Spinal cord (tissue), 10 donors: ENCODE data around the gene CRCP. TPM values are rescaled to one million over a fixed set of nuclear protein-coding genes. Genes with fewer than 3 reads are reported as not detected.

Experiments used
- DNase-seq, 6 donors: peaks; one replicate each; pipeline versions ENCODE4 v3.0.0 to v3.0.0-alpha.2; 2013 to 2015; ENCODE audit warnings: low spot score in 6 of 6, low read depth in 4 of 6
- H3K27ac ChIP-seq: one replicate; pipeline ENCODE4 v1.5.1; 2013; ENCODE audit warnings: low read depth, low read length, control low read depth
- H3K27me3 ChIP-seq: one replicate; pipeline ENCODE4 v1.6.1; 2013; ENCODE audit warnings: low read length; ENCODE audit not compliant: control insufficient read depth, insufficient read depth
- H3K36me3 ChIP-seq: one replicate; pipeline ENCODE4 v1.6.1; 2013; ENCODE audit warnings: low read length; ENCODE audit not compliant: control insufficient read depth, insufficient read depth
- H3K4me1 ChIP-seq: one replicate; pipeline ENCODE4 v1.6.1; 2013; ENCODE audit warnings: low read length; ENCODE audit not compliant: control insufficient read depth, insufficient read depth
- H3K4me3 ChIP-seq: one replicate; pipeline ENCODE4 v1.5.1; 2013; ENCODE audit warnings: low read depth, low read length, control low read depth
- H3K9me3 ChIP-seq: one replicate; pipeline ENCODE4 v1.6.1; 2013; ENCODE audit warnings: low read length; ENCODE audit not compliant: control insufficient read depth, insufficient read depth
- WGBS: methylation state at CpG from one replicate; pipeline ENCODE4 v1.1.5; 2013; ENCODE audit warnings: missing lambda C conversion rate; ENCODE audit not compliant: insufficient coverage; 5-methylcytosine and 5-hydroxymethylcytosine counted together
- polyA plus RNA-seq, 2 donors: library from polyadenylated mRNA; unstranded; fragments of 120-200 nt; gene quantifications; one replicate each; pipeline ENCODE4 v1.2.1, GENCODE V29; 2013; ENCODE audit not compliant: insufficient read length in 2 of 2
- total RNA-seq, 2 donors: library from RNA; depleted of rRNA in 1 of 2; stranded (reverse); fragments of 120-200 nt in 1 of 2; fragments of >200 nt in 1 of 2; gene quantifications; one replicate each; pipeline versions ENCODE4 v1.2.3 to v1.2.4, GENCODE V29; 2013 to 2014
- donor health status: healthy.

CRCP gene
- total and polyA plus RNA-seq, 4 donors, result 34.5 to 42.7 (median 38.1) TPM

- H3K4me1 ChIP-seq, result no peaks in the 10 kb centered on the region
- no peaks in the 10 kb centered on the region for H3K27me3 ChIP-seq
- H3K36me3 ChIP-seq, result no peaks in the 10 kb centered on the region
- 90% methylated on average over 4 of the region's 6 CpGs for WGBS
- H3K9me3 ChIP-seq, result peaks cover 1% of the 10 kb centered on the region
- H3K4me3 ChIP-seq, result no peak overlapping the region
- H3K27ac ChIP-seq, result no peak overlapping the region
- DNase-seq, result no peak
Measured at GRCh38 chr7:66182920-66183319, 68.3 kb downstream of the CRCP start.

DNA sequence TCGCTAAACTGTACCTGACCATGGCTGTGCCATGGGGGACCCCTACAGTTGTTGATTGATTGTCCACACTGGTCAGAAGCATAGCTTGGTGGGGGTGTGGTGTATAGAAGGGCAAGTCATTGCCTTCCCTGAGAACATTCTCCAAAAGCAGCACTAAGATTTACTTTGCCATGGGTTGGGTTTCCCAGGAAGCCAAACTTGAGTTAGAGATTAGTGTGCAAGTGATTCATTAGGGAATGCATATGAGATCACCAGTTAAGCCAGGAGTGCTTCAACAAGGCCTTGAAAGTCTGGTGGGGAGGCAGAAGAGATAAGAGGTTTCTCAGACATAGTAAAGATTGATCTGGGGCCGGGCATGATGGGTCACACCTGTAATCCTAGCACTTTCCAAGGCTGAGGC lies 69.1 kb downstream of the CRCP start:
- Histone ChIP-seq H3K4me3 (no peak overlapping the region), H3K27ac (no peak overlapping the region), H3K36me3 (no peaks in the 10 kb centered on the region), H3K27me3 (no peaks in the 10 kb centered on the region), H3K9me3 (peaks cover 1% of the 10 kb centered on the region), H3K4me1 (no peaks in the 10 kb centered on the region)
- DNase-seq, result no peak
- WGBS, result 100% methylated on average over 2 of the region's 2 CpGs

DNA sequence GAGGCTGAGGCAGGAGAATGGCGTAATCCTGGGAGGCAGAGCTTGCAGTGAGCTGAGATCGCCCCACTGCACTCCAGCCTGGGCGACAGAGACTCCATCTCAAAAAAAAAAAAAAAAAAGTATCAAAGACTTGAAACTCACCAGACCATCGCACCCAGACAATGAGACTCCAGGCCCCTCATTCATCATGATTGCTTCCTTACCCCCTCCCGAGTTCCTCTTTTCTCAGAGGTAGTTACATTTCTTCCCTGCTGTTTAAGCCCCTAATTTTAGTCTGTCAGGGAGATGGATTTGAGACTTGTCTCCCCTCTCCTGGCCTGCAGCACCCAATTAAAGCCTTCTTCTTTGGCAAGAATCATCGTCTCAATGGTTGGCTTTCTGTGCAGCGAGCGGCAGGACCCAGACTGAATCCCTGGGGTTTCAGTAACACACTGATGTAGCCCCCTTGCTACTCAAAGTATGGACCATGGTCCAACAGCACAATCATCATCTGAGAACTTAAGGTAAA lies 71.1 kb downstream of the CRCP start:
- Histone ChIP-seq H3K4me1 (peaks cover 6% of the 10 kb centered on the region), H3K4me3 (no peak overlapping the region), H3K27me3 (no peaks in the 10 kb centered on the region), H3K27ac (no peak overlapping the region), H3K9me3 (peaks cover 1% of the 10 kb centered on the region), H3K36me3 (no peaks in the 10 kb centered on the region)
- WGBS, result 73% methylated on average over 3 of the region's 8 CpGs
- DNase-seq, result no peak

DNA sequence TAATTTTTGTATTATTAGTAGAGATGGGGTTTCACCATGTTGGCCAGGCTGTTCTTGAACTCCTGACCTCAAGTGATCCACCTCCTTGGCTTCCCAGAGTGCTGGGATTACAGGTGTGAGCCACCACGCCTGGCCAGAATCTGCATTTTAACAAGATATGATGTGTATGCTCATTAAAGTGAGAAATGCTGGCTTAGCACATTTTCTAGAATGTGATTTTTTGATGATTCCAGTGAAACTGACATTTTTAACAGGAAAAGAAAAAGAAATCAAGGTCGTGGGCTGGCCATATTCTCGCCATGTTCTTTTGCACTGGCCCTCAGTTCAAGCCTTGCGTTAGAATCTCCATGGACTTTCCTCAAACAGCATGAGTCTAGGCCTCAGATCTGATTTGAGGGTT lies 72.3 kb downstream of the CRCP start:
- 100% methylated on average over 2 of the region's 4 CpGs for WGBS
- Histone ChIP-seq H3K9me3 (peaks cover 1% of the 10 kb centered on the region), H3K27ac (no peak overlapping the region), H3K36me3 (no peaks in the 10 kb centered on the region), H3K4me1 (peaks cover 6% of the 10 kb centered on the region), H3K4me3 (no peak overlapping the region), H3K27me3 (no peaks in the 10 kb centered on the region)
- no peak for DNase-seq

DNA sequence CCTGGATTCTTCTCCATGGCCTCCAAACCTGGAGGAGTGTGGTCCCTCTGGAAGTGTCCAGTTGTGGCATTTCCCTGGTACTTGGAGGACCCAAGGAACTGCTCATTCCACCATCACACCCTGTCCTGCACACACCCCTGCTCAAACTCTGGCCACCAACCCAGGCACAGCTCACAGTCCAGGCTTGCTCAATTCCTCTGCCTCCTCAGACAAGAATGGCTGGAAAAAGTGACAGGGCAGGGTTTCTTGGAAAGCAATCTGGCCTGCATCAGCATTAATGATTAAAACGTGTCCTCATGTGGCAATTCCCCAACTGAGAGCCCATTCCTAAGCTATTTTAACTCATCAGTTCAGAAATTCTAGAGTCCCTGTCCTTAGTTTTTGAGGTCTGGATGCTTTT lies 73.3 kb downstream of the CRCP start:
- no peaks in the 10 kb centered on the region for H3K36me3 ChIP-seq
- peaks cover 6% of the 10 kb centered on the region for H3K4me1 ChIP-seq
- H3K27me3 ChIP-seq, result no peaks in the 10 kb centered on the region
- no peak for DNase-seq
- H3K27ac ChIP-seq, result no peak overlapping the region
- H3K4me3 ChIP-seq, result no peak overlapping the region
- peaks cover 1% of the 10 kb centered on the region for H3K9me3 ChIP-seq
- no CpG with 5 or more reads among the region's 1 CpG for WGBS

DNA sequence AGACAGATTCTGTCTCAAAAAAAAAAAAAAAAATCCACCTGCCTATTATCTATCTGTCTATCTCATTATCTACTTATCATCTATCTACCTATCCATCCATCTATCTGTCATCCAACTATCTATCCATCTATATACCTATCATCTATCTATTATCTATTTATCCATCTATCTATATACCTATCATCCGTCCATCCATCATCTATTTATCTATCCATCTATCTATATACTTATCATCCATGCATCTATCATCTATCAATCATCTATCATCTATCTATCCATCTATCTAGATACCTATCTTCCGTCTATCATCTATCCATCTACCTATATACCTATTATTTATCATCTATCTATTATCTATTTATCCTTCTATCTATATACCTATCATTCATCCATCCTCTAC lies 74.0 kb downstream of the CRCP start:
- no peak overlapping the region for H3K27ac ChIP-seq
- H3K27me3 ChIP-seq, result no peaks in the 10 kb centered on the region
- DNase-seq, result no peak
- H3K4me3 ChIP-seq, result no peak overlapping the region
- peaks cover 6% of the 10 kb centered on the region for H3K4me1 ChIP-seq
- H3K9me3 ChIP-seq, result peaks cover 1% of the 10 kb centered on the region
- WGBS, result 83% methylated on average over 1 of the region's 2 CpGs
- H3K36me3 ChIP-seq, result no peaks in the 10 kb centered on the region

DNA sequence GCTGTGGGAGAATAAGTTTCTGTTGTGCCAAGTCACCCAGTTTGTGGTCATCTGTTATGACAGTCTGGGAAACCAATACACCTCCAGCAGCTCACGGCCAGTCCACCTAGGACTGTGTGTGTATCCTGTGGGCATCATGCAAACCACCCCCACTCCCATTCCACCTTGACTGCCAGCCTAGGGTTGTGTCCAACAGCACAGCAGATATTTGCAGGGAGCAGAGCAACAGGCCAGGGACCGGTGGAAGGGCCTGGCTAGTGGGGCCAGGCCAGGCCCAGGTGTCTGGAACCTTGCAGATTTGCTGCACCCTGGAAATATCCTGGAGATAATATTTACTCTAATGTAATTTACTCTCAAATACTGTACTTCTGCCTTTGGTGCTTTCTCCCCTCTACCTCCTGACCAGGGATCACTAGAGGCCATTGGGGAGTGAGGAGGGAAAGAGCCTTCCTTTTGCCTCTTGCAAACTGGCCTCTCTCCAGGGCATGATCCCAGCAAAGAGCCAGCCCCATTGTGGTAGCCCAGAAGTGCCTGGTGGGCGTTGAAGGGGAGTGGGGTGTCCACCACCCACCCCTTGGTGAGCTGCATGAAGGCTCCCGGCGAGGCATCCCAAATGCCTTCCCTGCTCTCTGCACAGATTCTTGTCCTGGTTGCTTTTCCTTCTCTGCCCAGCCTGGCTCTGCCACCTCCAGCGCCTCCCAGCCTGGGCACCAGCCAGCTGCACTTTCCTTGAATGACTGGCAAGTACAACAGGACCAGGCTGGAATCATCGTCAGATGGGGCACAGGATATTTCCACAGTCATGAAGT lies 75.3 kb downstream of the CRCP start:
- peaks cover 1% of the 10 kb centered on the region for H3K9me3 ChIP-seq
- H3K27me3 ChIP-seq, result no peaks in the 10 kb centered on the region
- H3K27ac ChIP-seq, result no peak overlapping the region
- DNase-seq, result no peak
- 73% methylated on average over 5 of the region's 7 CpGs for WGBS
- H3K36me3 ChIP-seq, result no peaks in the 10 kb centered on the region
- no peak overlapping the region for H3K4me3 ChIP-seq
- H3K4me1 ChIP-seq, result peaks cover 6% of the 10 kb centered on the region

DNA sequence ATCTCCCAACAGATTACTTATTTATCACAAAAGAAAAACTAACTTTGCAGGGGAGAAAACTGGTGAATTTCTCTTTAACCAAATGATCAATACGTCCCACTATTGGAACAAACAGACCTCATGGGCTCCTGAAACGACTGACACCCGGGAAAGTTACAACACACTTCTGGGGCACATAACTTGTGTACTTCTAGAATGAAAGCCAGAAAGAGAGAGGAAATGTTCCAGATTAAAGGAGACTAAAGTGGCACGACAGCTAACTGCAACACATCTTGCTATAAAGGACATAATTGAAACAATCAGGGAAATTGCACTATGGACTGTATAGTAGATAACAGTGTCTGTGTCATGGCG lies 75.8 kb downstream of the CRCP start:
- Histone ChIP-seq H3K9me3 (peaks cover 1% of the 10 kb centered on the region), H3K4me3 (no peak overlapping the region), H3K36me3 (no peaks in the 10 kb centered on the region), H3K27ac (no peak overlapping the region), H3K4me1 (peaks cover 6% of the 10 kb centered on the region), H3K27me3 (no peaks in the 10 kb centered on the region)
- WGBS, result no CpG with 5 or more reads among the region's 5 CpGs
- DNase-seq, result no peak

DNA sequence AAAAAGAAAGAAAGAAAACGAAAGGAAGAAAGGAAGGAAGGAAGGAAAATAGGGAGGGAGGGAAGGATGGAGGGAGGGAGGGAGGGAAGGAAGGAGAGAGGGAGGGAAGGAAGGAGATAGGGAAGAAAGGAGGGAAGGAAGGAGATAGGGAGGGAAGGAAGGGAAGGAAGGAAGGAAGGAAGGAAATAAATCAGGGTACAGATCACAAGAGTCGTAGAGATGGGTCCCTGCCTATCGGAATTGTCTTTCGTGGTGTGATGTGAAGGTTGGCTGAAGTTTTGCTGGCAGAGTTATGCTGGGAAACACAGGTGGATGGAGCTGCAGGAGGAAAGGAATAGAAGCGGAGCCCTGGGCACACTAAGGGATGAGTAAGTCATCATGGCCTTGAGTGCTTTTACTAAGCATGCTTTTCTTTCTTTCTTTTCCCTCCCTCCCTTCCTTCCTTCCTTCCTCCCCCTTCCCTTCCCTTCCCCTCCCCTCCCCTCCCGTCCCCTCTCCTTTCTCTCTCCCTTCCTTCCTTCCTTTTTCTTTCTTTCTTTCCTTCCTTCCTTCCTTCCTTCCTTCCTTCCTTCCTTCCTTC lies 78.6 kb downstream of the CRCP start:
- peaks cover 6% of the 10 kb centered on the region for H3K4me1 ChIP-seq
- H3K4me3 ChIP-seq, result no peak overlapping the region
- WGBS, result 79% methylated on average over 3 of the region's 6 CpGs
- no peak for DNase-seq
- no peak overlapping the region for H3K27ac ChIP-seq
- H3K36me3 ChIP-seq, result no peaks in the 10 kb centered on the region
- no peaks in the 10 kb centered on the region for H3K9me3 ChIP-seq
- H3K27me3 ChIP-seq, result no peaks in the 10 kb centered on the region

DNA sequence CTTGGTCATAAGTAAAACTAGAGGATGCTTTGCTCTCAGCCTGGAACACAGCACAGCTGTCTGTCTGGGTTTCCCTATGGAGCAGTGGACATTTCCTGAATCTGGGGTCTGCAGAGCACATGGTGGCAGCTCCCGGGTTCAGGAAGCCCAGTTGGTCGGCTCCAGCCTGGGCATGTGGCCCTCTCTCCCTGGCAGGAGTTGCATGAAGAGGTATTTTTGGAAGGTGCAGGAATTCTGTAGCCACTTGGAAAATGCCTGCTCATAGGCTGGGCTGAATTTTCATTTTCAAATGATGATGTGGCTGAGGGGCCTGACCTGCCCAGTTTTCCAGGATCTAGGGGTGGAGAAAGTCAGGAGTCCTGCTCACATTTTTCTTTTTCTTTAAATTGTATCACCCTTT lies 83.8 kb downstream of the CRCP start:
- no peaks in the 10 kb centered on the region for H3K36me3 ChIP-seq
- H3K27me3 ChIP-seq, result no peaks in the 10 kb centered on the region
- DNase-seq, result no peak
- no peak overlapping the region for H3K4me3 ChIP-seq
- no peaks in the 10 kb centered on the region for H3K4me1 ChIP-seq
- no peaks in the 10 kb centered on the region for H3K9me3 ChIP-seq
- 45% methylated on average over 2 of the region's 2 CpGs for WGBS
- no peak overlapping the region for H3K27ac ChIP-seq
